GM18907 (cell line): ENCODE measurements around the gene CYBA.

Source experiments
- ATAC-seq: cut with Tn5 transposase; IDR thresholded peaks from one replicate; pipeline ENCODE4 v1.9.1; 2021; ENCODE audit warnings: mild to moderate bottlenecking, moderate library complexity; ENCODE audit not compliant: unreplicated experiment

Gene CYBA

GRCh38 chr16:88631920-88632586, 18.8 kb downstream of the CYBA start:
- ATAC-seq = no peak

GRCh38 chr16:88631384-88631783, 19.5 kb downstream of the CYBA start:
- ATAC-seq = no peak

GRCh38 chr16:88630941-88631340, 19.9 kb downstream of the CYBA start:
- no peak for ATAC-seq

- no peak for ATAC-seq
Observed at GRCh38 chr16:88630433-88630832, 20.4 kb downstream of the CYBA start.

GRCh38 chr16:88629835-88630234, 21.0 kb downstream of the CYBA start:
- no peak for ATAC-seq

- ATAC-seq = no peak
Observed at GRCh38 chr16:88628512-88628974, 22.3 kb downstream of the CYBA start.

- ATAC-seq = no peak
Observed at GRCh38 chr16:88627531-88628411, 23.1 kb downstream of the CYBA start.

- ATAC-seq = no peak
Observed at GRCh38 chr16:88626646-88627045, 24.2 kb downstream of the CYBA start.

GRCh38 chr16:88624977-88625576, 25.8 kb downstream of the CYBA start:
- ATAC-seq = no peak

- no peak for ATAC-seq
Observed at GRCh38 chr16:88624481-88624880, 26.4 kb downstream of the CYBA start.

GRCh38 chr16:88623858-88624257, 27.0 kb downstream of the CYBA start:
- no peak for ATAC-seq

- ATAC-seq = no peak
Observed at GRCh38 chr16:88622866-88623265, 28.0 kb downstream of the CYBA start.

- ATAC-seq = no peak
Observed at GRCh38 chr16:88622125-88622524, 28.7 kb downstream of the CYBA start.

GRCh38 chr16:88619859-88620815, 30.7 kb downstream of the CYBA start:
- ATAC-seq = no peak

GRCh38 chr16:88618956-88619667, 31.7 kb downstream of the CYBA start:
- ATAC-seq = no peak

GRCh38 chr16:88618182-88618955, 32.5 kb downstream of the CYBA start:
- ATAC-seq = no peak

GRCh38 chr16:88617268-88618031, 33.4 kb downstream of the CYBA start:
- ATAC-seq = no peak

- no peak for ATAC-seq
Observed at GRCh38 chr16:88616736-88617135, 34.1 kb downstream of the CYBA start.
